ENCODE measurements around the gene SLC44A5. TPM values are rescaled to one million over a fixed set of nuclear protein-coding genes. Genes with fewer than 3 reads are reported as not detected.

Gene SLC44A5
- total RNA-seq, 2 donors from 2014 or later: 0.70 TPM; not detected in 1

GRCh38 chr1:75531570-75531969, 79.3 kb downstream of the SLC44A5 start:
- DNase-seq (no peak), ATAC-seq (replicated peaks in 1 of 2) (no peak)
- H3K27ac Mint-ChIP-seq: no peak overlapping the region
- H3K4me3 Mint-ChIP-seq: no peak overlapping the region
- H3K27me3 Mint-ChIP-seq (ENCODE audit: low read depth): no peaks in the 10 kb centered on the region
- H3K9me3 Mint-ChIP-seq: no peaks in the 10 kb centered on the region
- no peaks in the 10 kb centered on the region for H3K36me3 Mint-ChIP-seq (ENCODE audit: insufficient read depth in 2 of 2)
- H3K4me1 Mint-ChIP-seq (ENCODE audit: low read depth): no peaks in the 10 kb centered on the region

- Mint-ChIP-seq H3K36me3 (ENCODE audit: insufficient read depth in 2 of 2) (no peaks in the 10 kb centered on the region), H3K27ac (no peak overlapping the region), H3K4me1 (ENCODE audit: low read depth) (no peaks in the 10 kb centered on the region), H3K27me3 (ENCODE audit: low read depth) (no peaks in the 10 kb centered on the region), H3K4me3 (no peak overlapping the region), H3K9me3 (no peaks in the 10 kb centered on the region)
- ATAC-seq (replicated peaks in 1 of 2) (no peak), DNase-seq (no peak)
Measured at GRCh38 chr1:75529488-75529887, 81.4 kb downstream of the SLC44A5 start.

GRCh38 chr1:75528001-75528400, 82.9 kb downstream of the SLC44A5 start:
- no peak for ATAC-seq (replicated peaks in 1 of 2)

GRCh38 chr1:75522389-75522788, 88.5 kb downstream of the SLC44A5 start:
- no peaks in the 10 kb centered on the region for H3K9me3 Mint-ChIP-seq
- H3K4me3 Mint-ChIP-seq: no peak overlapping the region
- H3K27me3 Mint-ChIP-seq (ENCODE audit: low read depth): peaks cover 8% of the 10 kb centered on the region
- no peaks in the 10 kb centered on the region for H3K4me1 Mint-ChIP-seq (ENCODE audit: low read depth)
- no peak for DNase-seq
- H3K36me3 Mint-ChIP-seq (ENCODE audit: insufficient read depth in 2 of 2): no peaks in the 10 kb centered on the region
- no peak for ATAC-seq (replicated peaks in 1 of 2)
- H3K27ac Mint-ChIP-seq: no peak overlapping the region

More at GRCh38 chr1:75528001-75528400, 82.9 kb downstream of the SLC44A5 start:
- no peaks in the 10 kb centered on the region for H3K9me3 Mint-ChIP-seq
- DNase-seq: no peak
- H3K36me3 Mint-ChIP-seq (ENCODE audit: insufficient read depth in 2 of 2): no peaks in the 10 kb centered on the region
- H3K4me3 Mint-ChIP-seq: no peak overlapping the region
- no peak overlapping the region for H3K27ac Mint-ChIP-seq
- no peaks in the 10 kb centered on the region for H3K4me1 Mint-ChIP-seq (ENCODE audit: low read depth)
- H3K27me3 Mint-ChIP-seq (ENCODE audit: low read depth): no peaks in the 10 kb centered on the region

GRCh38 chr1:75521658-75522057, 89.3 kb downstream of the SLC44A5 start:
- DNase-seq (no peak), ATAC-seq (replicated peaks in 1 of 2) (no peak)
- H3K4me3 Mint-ChIP-seq: no peak overlapping the region
- no peak overlapping the region for H3K27ac Mint-ChIP-seq
- H3K4me1 Mint-ChIP-seq (ENCODE audit: low read depth): no peaks in the 10 kb centered on the region
- H3K9me3 Mint-ChIP-seq: no peaks in the 10 kb centered on the region
- H3K27me3 Mint-ChIP-seq (ENCODE audit: low read depth): peaks cover 15% of the 10 kb centered on the region
- H3K36me3 Mint-ChIP-seq (ENCODE audit: insufficient read depth in 2 of 2): no peaks in the 10 kb centered on the region

- no peak overlapping the region for H3K4me3 Mint-ChIP-seq
- peaks cover 15% of the 10 kb centered on the region for H3K27me3 Mint-ChIP-seq (ENCODE audit: low read depth)
- no peaks in the 10 kb centered on the region for H3K4me1 Mint-ChIP-seq (ENCODE audit: low read depth)
- ATAC-seq (replicated peaks in 1 of 2) (no peak), DNase-seq (no peak)
- no peaks in the 10 kb centered on the region for H3K36me3 Mint-ChIP-seq (ENCODE audit: insufficient read depth in 2 of 2)
- no peak overlapping the region for H3K27ac Mint-ChIP-seq
- H3K9me3 Mint-ChIP-seq: no peaks in the 10 kb centered on the region
Measured at GRCh38 chr1:75520862-75521475, 89.9 kb downstream of the SLC44A5 start.

GRCh38 chr1:75519651-75520427, 91.1 kb downstream of the SLC44A5 start:
- Mint-ChIP-seq H3K27ac (no peak overlapping the region), H3K27me3 (ENCODE audit: low read depth) (peaks cover 20% of the 10 kb centered on the region), H3K4me3 (no peak overlapping the region), H3K4me1 (ENCODE audit: low read depth) (no peaks in the 10 kb centered on the region), H3K9me3 (no peaks in the 10 kb centered on the region), H3K36me3 (ENCODE audit: insufficient read depth in 2 of 2) (no peaks in the 10 kb centered on the region)
- ATAC-seq (replicated peaks in 1 of 2) (no peak), DNase-seq (no peak)

- DNase-seq (no peak), ATAC-seq (replicated peaks in 1 of 2) (no peak)
- H3K27me3 Mint-ChIP-seq (ENCODE audit: low read depth): peaks cover 20% of the 10 kb centered on the region
- H3K27ac Mint-ChIP-seq: no peak overlapping the region
- H3K9me3 Mint-ChIP-seq: no peaks in the 10 kb centered on the region
- no peaks in the 10 kb centered on the region for H3K4me1 Mint-ChIP-seq (ENCODE audit: low read depth)
- H3K36me3 Mint-ChIP-seq (ENCODE audit: insufficient read depth in 2 of 2): no peaks in the 10 kb centered on the region
- H3K4me3 Mint-ChIP-seq: no peak overlapping the region
Measured at GRCh38 chr1:75518686-75519085, 92.2 kb downstream of the SLC44A5 start.

- H3K27ac Mint-ChIP-seq: no peak overlapping the region
- no peak overlapping the region for H3K4me3 Mint-ChIP-seq
- peaks cover 15% of the 10 kb centered on the region for H3K27me3 Mint-ChIP-seq (ENCODE audit: low read depth)
- H3K4me1 Mint-ChIP-seq (ENCODE audit: low read depth): no peaks in the 10 kb centered on the region
- no peaks in the 10 kb centered on the region for H3K9me3 Mint-ChIP-seq
- H3K36me3 Mint-ChIP-seq (ENCODE audit: insufficient read depth in 2 of 2): no peaks in the 10 kb centered on the region
- no peak for ATAC-seq (replicated peaks in 1 of 2)
- DNase-seq: no peak
Measured at GRCh38 chr1:75514270-75514669, 96.6 kb downstream of the SLC44A5 start.

GRCh38 chr1:75506976-75507375, 103.9 kb downstream of the SLC44A5 start:
- peaks cover 0 to 5% of the 10 kb centered on the region in 2 donors for H3K9me3 Mint-ChIP-seq
- no peaks in the 10 kb centered on the region for H3K4me1 Mint-ChIP-seq (ENCODE audit: low read depth)
- no peak overlapping the region for H3K4me3 Mint-ChIP-seq
- H3K36me3 Mint-ChIP-seq (ENCODE audit: insufficient read depth in 2 of 2): peaks cover 0 to 1% of the 10 kb centered on the region in 2 donors
- no peak overlapping the region for H3K27ac Mint-ChIP-seq
- no peak for DNase-seq
- ATAC-seq (replicated peaks in 1 of 2): no peak
- no peaks in the 10 kb centered on the region for H3K27me3 Mint-ChIP-seq (ENCODE audit: low read depth)

GRCh38 chr1:75503221-75503974, 107.5 kb downstream of the SLC44A5 start:
- H3K27me3 Mint-ChIP-seq (ENCODE audit: low read depth): no peaks in the 10 kb centered on the region
- no peak overlapping the region for H3K4me3 Mint-ChIP-seq
- ATAC-seq (replicated peaks in 1 of 2) (no peak), DNase-seq (no peak)
- peaks cover 0 to 1% of the 10 kb centered on the region in 2 donors for H3K36me3 Mint-ChIP-seq (ENCODE audit: insufficient read depth in 2 of 2)
- peaks cover 0 to 5% of the 10 kb centered on the region in 2 donors for H3K9me3 Mint-ChIP-seq
- no peak overlapping the region for H3K27ac Mint-ChIP-seq
- no peaks in the 10 kb centered on the region for H3K4me1 Mint-ChIP-seq (ENCODE audit: low read depth)

GRCh38 chr1:75502776-75503175, 108.1 kb downstream of the SLC44A5 start:
- Mint-ChIP-seq H3K36me3 (ENCODE audit: insufficient read depth in 2 of 2) (peaks cover 0 to 1% of the 10 kb centered on the region in 2 donors), H3K9me3 (peaks cover 0 to 5% of the 10 kb centered on the region in 2 donors), H3K27me3 (ENCODE audit: low read depth) (no peaks in the 10 kb centered on the region), H3K27ac (no peak overlapping the region), H3K4me3 (no peak overlapping the region), H3K4me1 (ENCODE audit: low read depth) (no peaks in the 10 kb centered on the region)
- DNase-seq: no peak
- no peak for ATAC-seq (replicated peaks in 1 of 2)

GRCh38 chr1:75501577-75502295, 109.2 kb downstream of the SLC44A5 start:
- DNase-seq (no peak), ATAC-seq (replicated peaks in 1 of 2) (no peak)
- no peaks in the 10 kb centered on the region for H3K27me3 Mint-ChIP-seq (ENCODE audit: low read depth)
- no peak overlapping the region for H3K4me3 Mint-ChIP-seq
- no peak overlapping the region for H3K27ac Mint-ChIP-seq
- H3K36me3 Mint-ChIP-seq (ENCODE audit: insufficient read depth in 2 of 2): peaks cover 0 to 1% of the 10 kb centered on the region in 2 donors
- no peaks in the 10 kb centered on the region for H3K4me1 Mint-ChIP-seq (ENCODE audit: low read depth)
- peaks cover 0 to 5% of the 10 kb centered on the region in 2 donors for H3K9me3 Mint-ChIP-seq
